ENCODE data around the gene MPND.
A peak's percentile ranks its signal among the peaks of the same experiment; 100 is the strongest.
"Not testable (repeated sequence)": the region's sequence is repeated elsewhere in the genome, so short reads cannot be mapped to it uniquely, and the experiment has no call there.

The MPND gene

GRCh38 chr19:4320419-4320818 is 22.9 kb upstream of the MPND start:
- no peak for DNase-seq

GRCh38 chr19:4322942-4323665 is 20.3 kb upstream of the MPND start:
- DNase-seq = no peak

- DNase-seq = no peak
Observed at GRCh38 chr19:4323692-4324091, 19.7 kb upstream of the MPND start.

GRCh38 chr19:4324228-4324627 is 19.1 kb upstream of the MPND start:
- no peak for DNase-seq

- DNase-seq = no peak
Observed at GRCh38 chr19:4326215-4326836, 17.0 kb upstream of the MPND start.

GRCh38 chr19:4326837-4327251 is 16.5 kb upstream of the MPND start:
- DNase-seq = peak; percentile 70

DNA sequence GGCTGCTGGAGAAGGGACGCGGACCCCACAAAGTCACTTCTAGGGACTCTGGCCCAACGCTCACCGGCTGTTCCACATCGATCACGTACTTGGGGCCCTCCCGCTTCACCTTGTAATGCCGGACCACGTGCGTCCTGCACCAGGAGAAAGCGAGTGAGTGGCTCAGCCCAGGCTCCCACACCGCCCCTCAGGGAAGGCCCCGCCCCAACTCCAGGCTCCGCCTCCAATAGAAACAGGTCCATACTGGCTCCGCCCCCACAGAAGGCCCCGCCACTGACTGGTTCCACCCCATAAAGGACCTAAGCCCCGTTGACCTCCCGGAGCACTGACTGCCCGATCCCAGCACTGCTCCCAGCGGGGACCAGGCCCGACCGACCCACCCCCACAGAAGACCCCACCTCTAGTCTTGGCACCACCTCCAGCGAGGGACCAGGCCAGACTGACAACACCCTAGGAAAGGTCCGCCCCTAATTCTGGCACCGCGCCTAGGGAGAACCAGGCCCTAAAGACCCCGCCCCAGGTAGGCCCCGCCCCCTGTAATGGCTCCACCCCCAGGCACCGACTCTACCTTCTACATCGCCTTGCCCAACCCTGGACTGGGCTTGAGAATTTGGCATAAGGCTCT is 16.0 kb upstream of the MPND start:
- DNase-seq = peak; percentile 87

- DNase-seq = no peak
Observed at GRCh38 chr19:4327877-4328242, 15.5 kb upstream of the MPND start.

DNA sequence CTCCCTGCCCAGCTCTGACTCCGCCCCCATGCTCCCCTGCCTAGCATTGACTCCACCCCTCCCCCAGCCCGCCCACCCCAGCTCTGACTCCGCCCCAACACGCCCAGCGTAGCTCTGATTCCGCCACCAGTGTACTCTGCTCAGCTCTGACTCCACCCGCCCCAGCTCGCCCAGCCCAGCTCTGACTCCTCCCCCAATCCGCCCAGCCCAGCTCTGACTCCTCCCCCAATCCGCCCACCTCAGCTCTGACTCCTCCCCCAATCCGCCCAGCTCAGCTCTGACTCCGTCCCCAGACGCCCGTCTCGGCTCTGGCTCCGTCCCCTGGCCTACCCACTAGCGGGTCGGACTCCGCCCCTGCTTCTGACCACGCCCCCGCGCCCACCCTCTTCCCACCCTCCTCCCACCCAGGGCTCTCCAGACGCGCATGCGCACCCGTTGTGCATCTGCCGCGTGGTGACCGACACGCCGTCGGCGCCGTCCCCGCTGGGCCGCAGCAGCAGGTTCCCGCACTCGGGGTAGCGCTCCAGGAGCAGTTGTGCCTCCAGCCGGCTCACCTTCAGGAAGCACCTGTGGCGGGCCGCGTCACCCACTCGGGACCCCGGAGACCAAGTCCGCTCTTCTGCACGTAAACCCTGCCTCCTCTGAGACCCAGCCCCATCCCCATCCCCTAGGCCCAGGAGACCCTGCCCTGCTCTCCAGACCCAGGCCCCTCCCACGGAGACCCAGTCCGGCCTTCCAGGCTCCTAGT is 14.9 kb upstream of the MPND start:
- DNase-seq = peak; percentile 98

DNA sequence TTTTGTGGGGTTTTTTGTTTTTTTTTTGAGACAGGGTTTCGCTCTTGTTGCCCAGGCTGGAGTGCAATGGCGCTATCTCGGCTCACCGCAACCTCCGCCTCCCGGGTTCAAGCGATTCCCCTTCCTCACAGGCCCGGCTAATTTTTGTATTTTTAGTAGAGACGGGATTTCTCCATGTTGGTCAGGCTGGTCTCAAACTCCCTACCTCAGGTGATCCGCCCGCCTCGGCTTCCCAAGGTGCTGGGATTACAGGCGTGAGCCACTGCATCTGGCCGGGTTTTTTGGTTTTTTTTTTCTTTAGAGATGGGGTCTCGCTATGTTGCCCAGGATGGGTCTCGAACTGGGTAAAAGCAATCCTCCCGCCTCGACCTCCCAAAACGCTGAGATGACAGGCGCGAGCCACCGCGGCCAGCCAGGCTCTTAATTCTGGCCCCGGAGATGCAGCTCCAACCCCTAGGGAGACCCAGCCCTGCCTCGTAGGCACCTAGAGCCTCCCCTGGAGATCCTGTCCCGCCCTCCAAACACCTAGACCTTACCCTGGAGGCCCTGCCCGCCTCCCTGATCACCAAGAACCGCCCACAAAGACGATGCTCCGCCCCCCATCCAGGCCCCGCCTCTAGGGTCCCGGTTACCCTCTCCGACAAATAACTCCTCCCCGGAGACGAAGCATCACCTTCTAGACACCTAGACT is 14.2 kb upstream of the MPND start:
- not testable (repeated sequence) for DNase-seq

DNA sequence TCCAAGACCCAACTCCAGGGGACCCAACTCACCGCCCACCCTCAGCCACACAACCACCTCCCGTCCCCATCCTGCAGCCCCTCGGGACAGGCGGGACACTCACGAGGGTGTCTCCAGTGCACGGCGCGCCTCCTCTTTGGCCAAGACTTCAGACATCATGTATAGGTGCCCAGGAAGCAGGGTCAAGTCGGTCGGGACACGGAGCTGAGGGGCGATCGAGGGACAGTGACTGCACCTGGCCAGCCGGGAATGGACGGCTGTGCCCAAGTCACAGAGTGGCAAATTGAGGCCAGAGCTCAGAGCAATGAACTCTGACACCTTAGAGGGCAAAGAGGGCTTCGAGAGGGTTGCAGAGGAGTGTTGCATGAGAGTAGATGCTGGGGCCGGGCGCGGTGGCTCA is 13.5 kb upstream of the MPND start:
- no peak for DNase-seq

DNA sequence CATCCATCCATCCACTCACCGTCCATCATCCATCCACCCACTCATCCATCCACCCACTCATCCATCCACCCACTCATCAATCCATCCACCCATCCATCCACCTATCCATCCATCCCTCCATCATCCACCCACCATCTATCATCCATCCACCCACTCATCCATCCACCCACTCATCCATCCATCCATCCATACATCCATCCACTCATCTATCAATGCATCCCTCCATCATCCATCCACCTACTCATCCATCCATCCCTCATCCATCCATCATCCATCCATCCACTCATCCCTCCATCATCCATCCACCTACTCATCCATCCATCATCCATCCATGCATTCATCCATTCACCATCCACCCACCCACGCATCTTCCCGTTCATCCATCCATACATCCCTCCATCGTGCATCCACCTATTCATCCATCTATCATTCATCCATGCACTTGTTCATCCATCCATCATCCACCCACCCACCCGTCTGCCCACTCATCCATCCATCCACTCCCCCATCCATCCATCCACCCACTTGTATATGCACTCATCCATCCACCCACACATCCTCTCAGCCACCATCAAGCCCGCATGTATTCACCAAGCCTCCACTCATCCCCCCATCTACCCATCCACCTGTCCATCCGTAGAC is 8.3 kb upstream of the MPND start:
- no peak for DNase-seq

GRCh38 chr19:4337906-4338440 is 5.4 kb upstream of the MPND start:
- DNase-seq = no peak

- peak; percentile 89 for DNase-seq
Observed at GRCh38 chr19:4338441-4339355, 4.7 kb upstream of the MPND start, which contains the start of gene STAP2. STAP2 (minus strand) TSS chr19:4338827; CDS start chr19:4338753, 74 bp downstream.

DNA sequence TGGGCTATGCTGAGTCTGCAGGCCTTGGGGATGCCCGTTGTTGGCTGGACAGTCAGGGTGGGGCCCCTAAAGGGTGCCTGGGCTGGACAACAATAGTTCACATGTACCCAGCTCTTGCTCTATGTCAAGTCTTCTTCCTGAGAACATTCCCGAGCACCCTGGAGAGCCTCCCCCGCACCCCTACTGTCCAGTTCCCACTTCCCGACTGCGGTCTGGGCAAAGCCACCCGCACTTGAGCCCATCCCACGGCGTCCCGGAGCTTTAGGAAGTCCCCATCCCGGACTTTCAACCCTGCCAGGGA is 1.1 kb upstream of the MPND start:
- no peak for DNase-seq

GRCh38 chr19:4342615-4343369 is 570 bp upstream of the MPND start:
- peak; percentile 99 for DNase-seq

DNA sequence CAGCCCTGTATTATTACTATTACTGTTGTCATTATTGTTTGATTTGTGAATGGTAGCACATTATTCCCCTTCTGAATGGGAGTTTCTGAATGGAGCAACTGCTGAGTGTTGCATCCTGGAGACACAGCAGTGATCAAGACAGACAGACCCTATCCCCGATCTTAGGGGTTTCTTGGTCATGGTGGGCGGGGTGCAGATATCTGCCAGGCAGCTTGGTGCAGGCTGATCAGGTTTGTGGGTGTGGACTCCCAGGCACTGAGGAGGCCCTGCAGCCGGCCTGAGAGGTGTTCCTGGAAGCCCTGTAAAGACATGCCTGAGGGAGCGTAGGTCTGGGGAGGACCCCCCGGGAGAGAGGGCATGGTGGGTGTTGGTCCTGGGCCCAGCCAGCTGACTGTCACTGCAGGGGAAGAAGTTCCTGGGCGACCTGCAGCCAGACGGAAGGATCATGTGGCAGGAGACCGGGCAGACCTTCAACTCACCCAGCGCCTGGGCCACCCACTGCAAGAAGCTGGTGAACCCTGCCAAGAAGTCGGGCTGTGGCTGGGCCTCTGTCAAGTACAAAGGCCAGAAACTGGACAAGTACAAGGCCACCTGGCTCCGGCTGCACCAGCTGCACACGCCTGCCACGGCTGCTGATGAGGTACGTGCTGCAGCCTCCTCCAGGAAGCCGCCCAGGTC is 2.1 kb downstream of the MPND start:
- no peak for DNase-seq

DNA sequence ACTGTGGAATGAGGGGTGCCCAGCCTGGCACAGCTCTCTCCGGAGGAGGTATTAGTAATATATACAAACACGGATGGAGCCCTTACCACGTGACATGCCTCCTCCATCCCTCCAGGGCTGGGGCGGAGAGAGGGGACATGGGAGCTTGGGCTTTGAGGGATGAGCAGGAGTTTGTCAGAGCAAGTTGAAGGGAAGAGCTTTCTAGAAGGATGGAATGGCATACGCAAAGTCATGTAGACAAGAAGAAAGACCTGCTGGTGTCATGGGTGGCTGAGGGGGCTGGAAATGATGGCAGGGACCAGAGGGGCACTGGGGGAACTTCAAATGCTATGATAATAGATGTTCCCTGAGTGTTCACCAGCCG is 2.6 kb downstream of the MPND start:
- DNase-seq = no peak

GRCh38 chr19:4347521-4347920 is 4.2 kb downstream of the MPND start:
- DNase-seq = no peak

- DNase-seq = not testable (repeated sequence)
Observed at GRCh38 chr19:4349225-4349624, 5.9 kb downstream of the MPND start.
